HG03520 (cell line): ENCODE results near the gene MRM2.

Experiments used
- ATAC-seq: cut with Tn5 transposase; IDR thresholded peaks from one replicate; pipeline ENCODE4 v1.9.1; 2021; ENCODE audit warnings: mild to moderate bottlenecking, moderate library complexity; ENCODE audit not compliant: unreplicated experiment

The MRM2 gene

GRCh38 chr7:2241580-2242540 lies at the start of gene MRM2, which contains the start of gene NUDT1:
Gene MRM2, minus strand, starts transcription at chr7:2242205. Its CDS starts 36 bp downstream, at chr7:2242169.
Gene NUDT1, plus strand, starts transcription at chr7:2242226. Its CDS starts 2,349 bp downstream, at chr7:2244575.
- peak; percentile 61 for ATAC-seq

- no peak for ATAC-seq
These were observed 48.9 kb upstream of the MRM2 start for GRCh38 chr7:2290877-2291276.

- no peak for ATAC-seq
These were observed 47.6 kb upstream of the MRM2 start for GRCh38 chr7:2289621-2290020.

- ATAC-seq, result no peak
These were observed 47.1 kb upstream of the MRM2 start for GRCh38 chr7:2289111-2289586.

GRCh38 chr7:2288503-2288902 lies 46.5 kb upstream of the MRM2 start:
- no peak for ATAC-seq

GRCh38 chr7:2287745-2288144 lies 45.7 kb upstream of the MRM2 start:
- ATAC-seq, result no peak

- no peak for ATAC-seq
These were observed 41.1 kb upstream of the MRM2 start for GRCh38 chr7:2283074-2283473.

- no peak for ATAC-seq
These were observed 40.3 kb upstream of the MRM2 start for GRCh38 chr7:2282185-2282751.

GRCh38 chr7:2281541-2281940 lies 39.5 kb upstream of the MRM2 start:
- ATAC-seq, result no peak

- ATAC-seq, result no peak
These were observed 38.4 kb upstream of the MRM2 start for GRCh38 chr7:2280424-2280823.

- no peak for ATAC-seq
These were observed 37.9 kb upstream of the MRM2 start for GRCh38 chr7:2279896-2280295.

GRCh38 chr7:2278026-2278425 lies 36.0 kb upstream of the MRM2 start:
- no peak for ATAC-seq

- no peak for ATAC-seq
These were observed 34.1 kb upstream of the MRM2 start for GRCh38 chr7:2276107-2276506.

- ATAC-seq, result no peak
These were observed 33.1 kb upstream of the MRM2 start for GRCh38 chr7:2275101-2275500.

GRCh38 chr7:2274666-2275065 lies 32.7 kb upstream of the MRM2 start:
- ATAC-seq, result no peak

GRCh38 chr7:2273866-2274265 lies 31.9 kb upstream of the MRM2 start:
- ATAC-seq, result no peak

GRCh38 chr7:2272031-2272430 lies 30.0 kb upstream of the MRM2 start:
- no peak for ATAC-seq

GRCh38 chr7:2271273-2272026 lies 29.4 kb upstream of the MRM2 start:
- ATAC-seq, result no peak

GRCh38 chr7:2270495-2270894 lies 28.5 kb upstream of the MRM2 start:
- ATAC-seq, result no peak

GRCh38 chr7:2269991-2270460 lies 28.0 kb upstream of the MRM2 start:
- no peak for ATAC-seq
